Measurements from ENCODE around the gene TAOK1.

DNA sequence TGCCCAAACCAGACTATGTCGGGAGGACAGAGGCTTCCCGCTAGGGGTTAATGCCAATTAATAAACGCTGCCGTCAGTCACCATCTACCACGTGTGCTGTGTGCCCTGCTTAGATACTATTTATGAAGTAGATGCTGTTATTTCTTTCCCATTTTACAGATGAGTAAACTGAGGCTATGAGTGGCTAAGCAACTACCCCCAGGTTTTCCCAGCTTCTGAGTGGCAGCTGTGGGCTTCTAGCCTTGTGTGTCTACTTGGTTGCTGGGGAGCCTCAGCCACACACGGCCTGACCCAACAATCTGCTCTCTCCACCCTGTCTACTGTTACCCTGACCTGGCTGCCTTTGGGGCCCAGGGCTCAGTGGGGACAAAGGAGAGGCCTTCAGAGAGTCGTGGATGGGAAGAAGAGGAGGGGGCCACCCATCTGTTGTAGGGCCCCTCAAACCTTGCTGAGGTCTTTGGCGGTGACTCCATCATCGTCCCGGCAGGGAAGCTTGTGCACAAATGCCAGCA, 192.1 kb downstream of the TAOK1 start:
- TF ChIP-seq, protein P1, sequence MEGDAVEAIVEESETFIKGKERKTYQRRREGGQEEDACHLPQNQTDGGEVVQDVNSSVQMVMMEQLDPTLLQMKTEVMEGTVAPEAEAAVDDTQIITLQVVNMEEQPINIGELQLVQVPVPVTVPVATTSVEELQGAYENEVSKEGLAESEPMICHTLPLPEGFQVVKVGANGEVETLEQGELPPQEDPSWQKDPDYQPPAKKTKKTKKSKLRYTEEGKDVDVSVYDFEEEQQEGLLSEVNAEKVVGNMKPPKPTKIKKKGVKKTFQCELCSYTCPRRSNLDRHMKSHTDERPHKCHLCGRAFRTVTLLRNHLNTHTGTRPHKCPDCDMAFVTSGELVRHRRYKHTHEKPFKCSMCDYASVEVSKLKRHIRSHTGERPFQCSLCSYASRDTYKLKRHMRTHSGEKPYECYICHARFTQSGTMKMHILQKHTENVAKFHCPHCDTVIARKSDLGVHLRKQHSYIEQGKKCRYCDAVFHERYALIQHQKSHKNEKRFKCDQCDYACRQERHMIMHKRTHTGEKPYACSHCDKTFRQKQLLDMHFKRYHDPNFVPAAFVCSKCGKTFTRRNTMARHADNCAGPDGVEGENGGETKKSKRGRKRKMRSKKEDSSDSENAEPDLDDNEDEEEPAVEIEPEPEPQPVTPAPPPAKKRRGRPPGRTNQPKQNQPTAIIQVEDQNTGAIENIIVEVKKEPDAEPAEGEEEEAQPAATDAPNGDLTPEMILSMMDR (IDR thresholded peaks at IDR 0.05), result no peak
- no peak for TF ChIP-seq POLR2A (IDR thresholded peaks at IDR 0.05)

All from Peyer's patch (tissue), 4 donors.